ENCODE results near the gene DAB2.

The DAB2 gene

DNA sequence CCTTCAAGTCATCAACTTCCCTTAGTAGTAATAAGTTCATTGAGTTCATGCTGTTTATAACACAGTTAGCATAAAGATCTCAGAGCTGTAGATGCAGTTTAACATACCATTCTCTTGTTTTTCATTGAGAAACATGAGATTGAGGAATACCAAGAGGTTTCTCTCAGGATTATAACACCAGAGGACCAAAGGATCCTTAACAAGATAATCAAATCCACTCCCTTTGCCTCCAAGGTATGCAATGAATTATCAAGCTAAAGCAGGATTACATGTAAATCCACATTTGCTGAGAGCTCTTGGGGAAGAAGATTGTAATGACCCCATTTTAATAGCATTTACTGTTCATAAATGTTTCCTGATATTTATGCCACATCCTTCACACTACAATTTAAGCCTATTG, 35.1 kb upstream of the DAB2 start:
- TF ChIP-seq, protein P1, sequence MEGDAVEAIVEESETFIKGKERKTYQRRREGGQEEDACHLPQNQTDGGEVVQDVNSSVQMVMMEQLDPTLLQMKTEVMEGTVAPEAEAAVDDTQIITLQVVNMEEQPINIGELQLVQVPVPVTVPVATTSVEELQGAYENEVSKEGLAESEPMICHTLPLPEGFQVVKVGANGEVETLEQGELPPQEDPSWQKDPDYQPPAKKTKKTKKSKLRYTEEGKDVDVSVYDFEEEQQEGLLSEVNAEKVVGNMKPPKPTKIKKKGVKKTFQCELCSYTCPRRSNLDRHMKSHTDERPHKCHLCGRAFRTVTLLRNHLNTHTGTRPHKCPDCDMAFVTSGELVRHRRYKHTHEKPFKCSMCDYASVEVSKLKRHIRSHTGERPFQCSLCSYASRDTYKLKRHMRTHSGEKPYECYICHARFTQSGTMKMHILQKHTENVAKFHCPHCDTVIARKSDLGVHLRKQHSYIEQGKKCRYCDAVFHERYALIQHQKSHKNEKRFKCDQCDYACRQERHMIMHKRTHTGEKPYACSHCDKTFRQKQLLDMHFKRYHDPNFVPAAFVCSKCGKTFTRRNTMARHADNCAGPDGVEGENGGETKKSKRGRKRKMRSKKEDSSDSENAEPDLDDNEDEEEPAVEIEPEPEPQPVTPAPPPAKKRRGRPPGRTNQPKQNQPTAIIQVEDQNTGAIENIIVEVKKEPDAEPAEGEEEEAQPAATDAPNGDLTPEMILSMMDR (IDR thresholded peaks at IDR 0.05; ENCODE audit: low read depth, low read length), result no peak
- no peak overlapping the region for H3K4me3 ChIP-seq (ENCODE audit: low read depth, low read length)
- no peak for DNase-seq (ENCODE audit: low read depth, low spot score)

DNA sequence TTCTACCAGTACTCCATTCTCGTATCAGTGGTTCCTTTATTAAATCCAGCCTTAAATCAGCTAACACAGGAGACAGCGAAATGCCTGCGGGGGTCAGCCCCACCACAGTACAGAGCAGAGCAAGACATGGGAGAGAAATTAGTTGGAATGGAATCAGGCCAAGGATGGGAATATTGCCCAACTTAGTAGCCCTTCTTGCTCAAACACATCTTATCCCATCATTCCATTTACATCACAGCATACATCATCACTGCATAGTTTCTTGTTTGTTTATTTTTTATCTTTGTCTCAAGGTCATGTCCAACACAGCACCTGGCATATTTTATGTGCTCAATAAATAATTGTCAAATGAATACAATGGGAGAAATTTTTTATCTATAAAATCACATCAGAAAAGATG, 34.3 kb upstream of the DAB2 start:
- H3K4me3 ChIP-seq (ENCODE audit: low read depth, low read length), result no peak overlapping the region
- TF ChIP-seq, protein P1 (IDR thresholded peaks at IDR 0.05; ENCODE audit: low read depth, low read length), result no peak
- DNase-seq (ENCODE audit: low read depth, low spot score), result no peak
- in situ Hi-C loops (cut with HindIII; ENCODE audit: low sequenced_read_pairs), result no loop called here

More for the DNA sequence above, 35.1 kb upstream of the DAB2 start:
- in situ Hi-C loops (cut with HindIII; ENCODE audit: low sequenced_read_pairs), result no loop called here

DNA sequence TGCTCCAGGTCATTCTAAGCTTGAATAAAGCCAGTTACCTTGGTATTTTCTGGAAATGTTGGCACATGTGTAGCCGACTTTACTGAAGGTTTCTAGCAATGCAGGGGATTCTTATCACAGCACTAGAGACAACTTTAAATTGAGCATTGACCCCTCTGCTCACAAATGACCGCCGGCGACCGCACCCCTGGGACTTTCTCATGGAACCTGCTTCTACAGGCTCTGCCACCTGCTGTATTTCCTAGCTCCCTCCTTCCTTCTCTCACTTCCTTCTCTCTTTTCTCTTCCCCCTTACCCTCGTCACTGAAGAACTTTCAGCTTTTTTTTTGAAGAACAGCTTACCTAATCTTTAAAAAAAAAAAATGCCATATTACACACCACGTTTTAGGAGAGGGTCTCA, 30.9 kb upstream of the DAB2 start:
- TF ChIP-seq, protein P1 (IDR thresholded peaks at IDR 0.05; ENCODE audit: low read depth, low read length), result no peak
- H3K4me3 ChIP-seq (ENCODE audit: low read depth, low read length), result no peak overlapping the region
- in situ Hi-C loops (cut with HindIII; ENCODE audit: low sequenced_read_pairs), result no loop called here
- DNase-seq (ENCODE audit: low read depth, low spot score), result no peak

DNA sequence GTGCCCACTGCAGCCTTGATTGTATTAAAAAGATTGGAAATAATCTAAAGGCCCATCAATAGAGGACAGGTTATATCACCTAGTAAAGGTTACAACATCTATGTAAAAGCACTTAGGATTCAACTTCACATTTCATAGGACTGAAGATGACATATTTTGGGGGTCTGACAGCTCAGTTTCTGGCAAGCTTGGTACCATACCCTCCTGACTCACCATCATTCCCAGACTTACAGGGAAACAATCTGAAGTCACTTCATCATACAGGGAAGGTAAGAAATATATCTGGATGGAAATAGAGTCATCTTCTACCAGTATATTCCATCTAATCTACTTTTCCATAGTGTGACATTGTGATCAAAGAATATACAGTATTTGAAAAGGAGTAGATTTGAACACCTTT, 28.8 kb upstream of the DAB2 start:
- DNase-seq (ENCODE audit: low read depth, low spot score), result no peak
- TF ChIP-seq, protein P1 (IDR thresholded peaks at IDR 0.05; ENCODE audit: low read depth, low read length), result no peak
- no peak overlapping the region for H3K4me3 ChIP-seq (ENCODE audit: low read depth, low read length)
- in situ Hi-C loops (cut with HindIII; ENCODE audit: low sequenced_read_pairs), result no loop called here

GRCh38 chr5:39452846-39453245, 28.1 kb upstream of the DAB2 start:
- no peak overlapping the region for H3K4me3 ChIP-seq (ENCODE audit: low read depth, low read length)
- TF ChIP-seq, protein P1 (IDR thresholded peaks at IDR 0.05; ENCODE audit: low read depth, low read length), result no peak
- in situ Hi-C loops (cut with HindIII; ENCODE audit: low sequenced_read_pairs), result no loop called here
- peak; percentile 56 for DNase-seq (ENCODE audit: low read depth, low spot score)

DNA sequence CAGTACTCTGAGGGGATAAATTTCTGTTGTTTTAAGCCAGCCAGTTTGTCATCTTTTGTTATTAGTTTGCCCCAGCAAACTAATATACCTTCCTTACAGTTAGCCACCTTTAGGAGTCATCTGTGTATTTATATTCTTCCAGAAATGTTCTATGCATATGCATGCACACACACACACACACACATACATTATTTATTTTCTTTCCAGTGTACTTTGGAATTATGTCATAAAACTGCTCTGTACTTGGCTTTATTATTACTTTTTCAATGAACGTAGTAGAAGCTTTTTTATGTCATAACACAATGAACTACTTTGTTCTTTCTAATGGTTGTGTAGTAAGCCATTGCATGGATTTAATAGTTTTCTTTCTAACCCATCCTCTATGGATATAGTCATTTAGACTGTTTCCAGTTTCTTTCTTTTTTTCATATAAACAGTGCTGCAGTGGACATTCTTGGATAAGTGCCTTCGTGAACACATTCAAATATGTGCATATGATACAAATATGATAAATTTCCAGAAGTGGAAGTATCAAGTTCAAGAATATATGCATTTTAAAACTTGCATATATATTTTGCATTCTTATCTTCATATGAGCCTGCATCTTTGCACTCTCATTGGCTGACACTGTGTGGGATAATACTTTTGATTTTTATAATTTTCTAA, 26.6 kb upstream of the DAB2 start:
- DNase-seq (ENCODE audit: low read depth, low spot score), result no peak
- TF ChIP-seq, protein P1 (IDR thresholded peaks at IDR 0.05; ENCODE audit: low read depth, low read length), result no peak
- no peak overlapping the region for H3K4me3 ChIP-seq (ENCODE audit: low read depth, low read length)
- in situ Hi-C loops (cut with HindIII; ENCODE audit: low sequenced_read_pairs), result no loop called here
